Hematopoietic multipotent progenitor cell treated with erythropoietin and hydrocortisone succinate and interleukin-3 and kit ligand, for 17 days (in vitro differentiated cells): ENCODE measurements around the gene NANOS2.

Experiments
- DNase-seq: peaks from one replicate; pipeline ENCODE4 v3.0.0-alpha.2; 2015; ENCODE audit warnings: low spot score

The NANOS2 gene

GRCh38 chr19:45913874-45914830 is at the start of gene NANOS2:
NANOS2 (minus strand) TSS chr19:45914778; CDS start chr19:45914693, 85 bp downstream.
- no peak for DNase-seq

DNA sequence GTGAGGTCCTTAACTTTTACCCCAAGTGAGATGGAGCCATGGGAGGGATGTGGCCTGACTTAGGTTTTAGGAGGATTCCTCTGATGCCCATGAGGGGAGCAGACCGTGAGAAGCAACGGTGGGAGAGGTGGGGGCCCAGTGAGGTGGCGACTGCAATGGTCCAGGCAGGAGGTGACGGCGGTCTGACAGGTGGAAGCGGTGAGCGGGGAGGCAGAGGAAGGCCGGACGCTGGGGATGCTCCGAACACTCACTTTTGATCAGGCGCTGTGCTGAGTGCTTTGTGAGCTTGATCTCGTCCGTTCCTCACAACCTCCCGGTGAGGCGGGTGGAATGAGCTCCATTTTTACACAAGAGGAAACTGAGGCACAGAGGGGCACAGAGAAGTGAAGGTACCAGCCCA is 47.4 kb upstream of the NANOS2 start:
- DNase-seq: no peak

- no peak for DNase-seq
Measured at GRCh38 chr19:45960595-45961235, 46.1 kb upstream of the NANOS2 start.

DNA sequence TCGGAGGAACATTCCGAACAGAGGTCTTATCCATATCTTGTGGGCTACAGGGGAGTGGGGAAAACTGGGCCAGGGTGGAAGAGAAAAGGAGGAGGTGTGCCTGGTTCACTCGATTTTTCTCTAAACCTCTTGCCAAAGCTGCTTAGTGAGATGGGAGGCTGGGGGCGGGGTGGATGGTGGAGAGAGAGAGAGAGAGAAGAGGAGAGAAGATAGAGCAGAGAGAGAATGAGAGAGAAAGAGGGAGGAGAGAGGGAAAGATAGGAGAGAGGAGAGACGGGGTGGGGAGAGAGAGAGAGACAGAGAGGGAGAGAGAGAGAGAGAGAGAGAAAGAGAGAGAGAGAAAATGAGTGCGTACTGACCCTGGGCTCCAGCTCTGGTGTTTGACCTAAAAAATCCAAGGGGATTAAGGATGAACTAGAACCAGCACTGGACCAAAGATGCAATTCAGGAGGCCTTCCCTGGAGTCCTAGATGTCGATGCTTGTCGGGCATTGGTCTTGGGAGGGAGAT is 45.0 kb upstream of the NANOS2 start:
- no peak for DNase-seq

DNA sequence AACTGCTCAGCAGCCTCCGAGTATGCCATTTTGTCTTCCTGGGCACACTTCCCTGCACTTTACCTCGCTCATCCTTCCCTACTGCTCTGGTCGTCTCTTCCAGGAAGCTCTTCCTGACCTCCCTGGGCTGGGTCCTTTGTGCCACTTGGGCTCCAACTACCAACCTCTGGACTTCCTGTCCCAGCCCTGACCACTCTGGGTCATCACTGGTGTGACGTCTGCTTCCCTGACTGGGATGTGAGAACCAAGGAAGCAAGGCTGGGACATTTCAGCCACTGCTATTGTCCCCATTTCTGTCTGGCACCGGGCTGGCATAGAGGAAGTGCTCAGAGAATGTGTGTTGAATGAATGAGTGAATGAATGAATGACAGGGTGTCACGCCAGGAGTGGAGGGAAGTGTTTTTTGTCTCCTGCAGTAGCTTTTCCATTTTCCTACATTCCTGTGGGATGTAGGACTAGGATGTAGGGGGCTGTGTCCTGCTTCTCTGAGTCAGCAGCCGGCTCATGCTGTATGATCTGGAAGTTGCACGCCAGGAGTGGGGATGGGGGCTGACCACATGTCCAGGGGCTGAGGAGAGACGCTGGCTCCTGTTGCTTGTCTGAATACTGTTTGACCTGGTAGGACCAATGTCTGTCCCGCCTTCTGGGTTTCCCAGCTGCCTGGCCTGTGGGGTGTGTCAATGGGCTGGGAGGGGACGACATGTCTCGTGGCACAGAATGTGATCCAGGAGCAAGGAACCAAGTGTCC is 44.4 kb upstream of the NANOS2 start:
- no peak for DNase-seq

- DNase-seq: no peak
Measured at GRCh38 chr19:45958320-45958719, 43.7 kb upstream of the NANOS2 start.

DNA sequence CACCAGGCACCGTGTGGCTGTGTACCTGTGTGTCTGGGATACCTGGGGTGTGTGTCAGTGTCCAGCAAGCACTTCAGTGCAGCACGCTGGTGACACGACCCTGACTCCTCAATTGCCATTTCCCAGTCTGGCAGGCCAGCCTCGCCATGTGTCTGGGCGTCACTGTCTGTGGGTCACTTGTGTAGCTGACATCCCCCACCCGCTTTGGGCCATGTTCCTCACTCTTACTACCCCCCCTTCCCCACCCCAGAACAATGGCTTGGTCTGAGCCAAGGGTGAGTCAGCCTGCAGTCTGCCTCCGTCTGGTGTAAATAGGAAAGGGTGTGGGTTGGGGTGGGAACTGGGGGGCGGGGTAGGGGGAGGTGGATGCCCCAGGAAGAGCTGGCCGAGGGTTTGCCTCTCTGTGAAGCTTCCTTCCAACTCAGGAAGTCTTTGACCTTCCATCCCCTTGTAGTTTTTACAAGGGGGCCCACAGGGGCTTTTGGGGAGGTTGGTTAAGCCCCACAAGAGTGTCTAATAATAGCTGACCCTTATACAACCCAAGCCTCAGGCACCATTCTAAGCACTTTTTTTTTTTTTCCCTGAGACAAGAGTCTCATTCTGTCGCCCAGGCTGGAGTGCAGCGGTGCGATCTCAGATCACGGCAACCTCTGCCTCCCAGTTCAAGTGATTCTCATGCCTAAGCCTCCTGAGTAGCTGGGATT is 41.5 kb upstream of the NANOS2 start:
- no peak for DNase-seq

GRCh38 chr19:45954156-45954555 is 39.6 kb upstream of the NANOS2 start:
- DNase-seq: no peak

- no peak for DNase-seq
Measured at GRCh38 chr19:45953676-45954075, 39.1 kb upstream of the NANOS2 start.

DNA sequence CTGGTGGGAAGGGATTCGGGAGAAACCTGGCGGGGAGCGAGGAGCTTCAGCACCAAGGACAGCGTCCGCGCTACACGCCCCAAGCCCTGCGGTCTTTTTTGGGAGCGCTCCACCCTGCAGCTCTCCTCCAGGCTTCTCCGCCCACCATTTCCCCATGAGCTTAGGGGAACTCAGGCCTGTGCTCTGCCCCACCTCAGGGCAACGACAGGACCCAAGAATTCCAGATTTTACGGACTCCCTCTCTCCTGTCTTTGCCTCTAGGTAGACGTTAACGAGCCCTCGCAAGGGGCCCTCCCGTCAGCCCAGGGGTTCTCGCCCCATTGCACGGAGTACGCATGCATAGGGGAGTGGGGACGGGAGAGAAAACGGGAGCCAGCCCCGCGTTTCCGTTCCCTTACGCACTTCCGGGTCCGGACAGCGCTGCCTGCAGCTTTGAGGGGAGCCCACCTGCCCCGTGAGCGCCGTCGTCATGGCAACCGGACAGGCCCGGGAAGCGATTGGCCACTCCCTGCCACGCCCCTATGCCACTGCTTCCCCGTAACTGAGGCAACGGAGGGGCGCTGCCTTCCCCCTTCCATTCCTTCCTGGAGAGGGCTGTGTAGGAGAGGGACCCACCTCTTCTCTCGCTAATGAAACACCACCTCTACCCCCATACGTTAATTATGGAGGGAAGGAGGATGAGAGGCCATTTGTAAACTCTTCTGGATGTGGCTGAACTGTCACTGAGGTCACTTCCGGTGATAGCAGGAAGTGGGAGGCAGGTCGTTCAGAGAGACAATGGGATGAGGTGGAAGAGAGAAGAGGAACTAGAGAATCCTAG is 38.3 kb upstream of the NANOS2 start:
- DNase-seq: no peak

DNA sequence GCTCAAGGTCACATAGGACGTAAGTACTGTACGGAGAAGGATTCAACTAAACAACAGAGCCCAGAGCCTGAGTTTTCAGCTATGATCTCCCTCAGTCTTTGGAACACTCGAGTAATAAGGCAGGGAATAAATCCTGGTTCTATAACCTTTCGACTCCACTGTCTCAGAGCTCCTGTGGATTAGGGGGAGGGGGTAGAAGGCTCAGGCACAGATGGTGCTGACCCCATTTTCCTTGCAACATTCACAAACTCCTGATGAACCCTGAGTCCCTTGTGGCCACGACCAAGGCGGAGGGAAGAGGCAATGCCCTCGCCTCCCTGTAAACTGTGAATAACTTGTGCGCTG is 37.7 kb upstream of the NANOS2 start:
- no peak for DNase-seq

- no peak for DNase-seq
Measured at GRCh38 chr19:45947926-45948325, 33.3 kb upstream of the NANOS2 start.

DNA sequence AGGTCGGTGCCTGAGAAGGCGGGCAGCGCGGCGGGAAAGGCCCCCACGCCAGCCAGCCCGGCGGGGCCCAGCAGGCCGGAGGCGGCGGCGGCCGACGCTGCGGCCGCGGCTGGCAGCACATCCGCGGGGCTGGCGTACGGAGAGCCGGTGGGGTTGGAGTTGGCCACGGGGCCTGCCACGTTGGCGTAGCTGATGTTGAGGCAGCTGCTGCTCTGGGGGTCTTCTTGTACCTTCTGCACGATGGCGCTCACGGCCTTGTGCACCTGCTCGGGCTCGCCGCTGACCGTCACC is 25.9 kb upstream of the NANOS2 start:
- no peak for DNase-seq

DNA sequence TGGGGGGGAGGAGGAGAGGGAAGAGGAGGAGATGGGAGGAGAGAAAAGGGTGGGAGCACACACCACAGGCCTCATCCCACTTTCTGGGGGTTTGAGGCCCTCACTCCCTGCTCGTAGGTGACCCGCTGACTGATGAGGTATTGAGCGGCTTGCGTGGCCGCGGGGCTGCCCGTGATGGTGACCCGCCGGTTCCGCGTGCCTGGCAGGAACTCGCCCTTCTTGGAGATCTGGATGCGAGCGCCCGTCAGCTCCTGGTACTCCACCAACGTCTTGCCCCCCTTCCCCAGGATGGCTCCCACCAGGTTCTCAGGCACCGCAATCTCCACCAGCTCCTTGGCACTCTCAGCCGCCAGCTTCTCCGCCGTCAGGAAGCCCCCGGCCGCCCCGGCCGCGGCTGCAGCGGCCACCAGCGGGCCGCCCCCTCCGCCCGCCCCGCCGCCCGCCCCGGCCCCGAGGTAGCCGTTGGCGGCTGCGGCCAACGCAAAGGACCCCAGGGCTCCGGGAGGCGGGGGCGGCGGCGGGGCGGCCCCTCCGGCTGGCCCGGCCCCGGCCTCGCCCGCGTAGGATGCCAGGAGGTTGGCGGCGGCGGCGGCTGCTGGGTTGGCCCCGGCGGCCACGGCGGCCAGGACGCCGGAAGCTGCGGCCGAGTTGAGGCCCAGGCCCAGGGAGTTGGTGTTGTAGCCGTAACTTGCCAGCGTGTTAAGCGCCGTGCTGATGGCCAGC is 25.4 kb upstream of the NANOS2 start:
- no peak for DNase-seq

DNA sequence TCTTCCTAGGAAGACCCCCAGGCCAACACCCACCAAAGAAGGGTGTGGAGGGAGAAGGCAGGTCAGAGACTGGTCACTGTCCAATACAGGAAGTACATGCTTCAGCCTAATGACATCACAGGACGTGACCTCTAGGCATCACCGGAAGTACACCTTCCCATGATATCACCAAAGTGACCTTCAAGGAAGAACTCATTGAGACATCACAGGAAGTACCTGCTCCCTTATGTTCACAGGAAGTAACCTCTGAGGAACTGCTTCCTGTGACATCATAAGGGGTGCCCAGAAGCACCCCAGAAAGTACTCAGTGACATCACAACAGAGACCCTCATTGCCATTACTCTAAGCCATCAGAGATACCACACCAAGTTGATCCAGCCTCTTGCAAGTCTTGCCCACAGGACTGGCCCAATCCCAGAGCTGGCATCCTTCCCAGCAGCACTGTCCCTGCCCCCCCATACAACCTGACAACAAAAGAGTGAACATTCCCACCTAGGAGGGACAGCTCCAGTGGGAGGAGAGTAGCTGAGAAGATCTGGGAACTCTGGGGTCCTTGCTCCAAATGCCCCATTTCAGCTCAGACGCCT is 24.2 kb upstream of the NANOS2 start:
- DNase-seq: no peak

- DNase-seq: no peak
Measured at GRCh38 chr19:45935267-45935666, 20.7 kb upstream of the NANOS2 start.

DNA sequence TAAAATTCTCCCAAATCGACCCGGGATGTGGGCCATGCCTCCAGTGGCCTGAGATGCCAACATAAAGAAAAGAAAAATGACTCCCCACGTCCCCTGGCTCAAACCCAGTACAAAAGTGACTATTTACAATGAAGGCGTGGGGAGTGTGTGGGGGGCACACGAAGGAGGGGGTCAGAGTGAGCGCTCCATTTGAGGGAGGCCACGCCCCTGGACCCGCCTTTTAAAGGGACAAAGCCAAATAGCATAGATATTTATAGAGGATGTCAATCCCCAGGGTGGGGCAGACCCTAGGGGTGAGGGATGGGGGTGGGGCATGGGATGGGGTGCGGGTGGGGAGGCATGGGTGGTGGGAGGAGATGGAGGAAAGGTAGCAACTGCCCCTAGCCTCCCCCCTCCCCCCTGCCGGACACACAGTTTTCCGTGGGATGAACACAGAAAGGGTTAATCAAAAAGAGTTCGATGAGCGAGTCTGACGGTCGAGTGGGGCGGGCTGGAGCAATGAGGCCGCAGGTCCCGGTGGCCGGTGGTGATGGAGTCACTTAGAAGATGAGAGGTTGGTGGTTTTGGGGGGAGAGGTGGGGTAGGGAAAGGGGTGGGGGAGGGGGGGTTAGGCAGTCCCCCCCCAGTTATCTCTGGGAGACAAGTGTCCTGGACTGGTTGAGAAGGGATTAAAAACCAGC is 20.1 kb upstream of the NANOS2 start:
- no peak for DNase-seq

DNA sequence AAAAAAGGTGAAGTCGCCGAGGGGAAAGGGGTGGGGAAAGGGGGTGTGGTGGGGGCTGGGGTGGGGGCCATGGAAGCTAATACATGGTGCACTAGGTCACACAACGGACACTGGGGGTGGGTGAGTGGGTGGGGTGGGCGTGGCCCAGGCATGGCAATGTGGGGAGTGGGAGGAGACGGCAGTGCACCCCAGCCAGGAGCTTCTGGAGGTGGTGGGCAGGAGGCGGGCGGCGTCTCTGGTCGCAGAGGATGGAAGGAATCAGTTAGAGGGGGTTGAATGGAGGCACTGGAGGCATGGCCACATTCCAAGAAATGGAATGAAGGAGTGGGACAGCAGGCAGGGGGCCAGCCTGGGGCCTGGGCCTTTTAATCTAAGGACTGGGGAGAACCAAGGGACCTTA is 19.2 kb upstream of the NANOS2 start:
- DNase-seq: no peak

DNA sequence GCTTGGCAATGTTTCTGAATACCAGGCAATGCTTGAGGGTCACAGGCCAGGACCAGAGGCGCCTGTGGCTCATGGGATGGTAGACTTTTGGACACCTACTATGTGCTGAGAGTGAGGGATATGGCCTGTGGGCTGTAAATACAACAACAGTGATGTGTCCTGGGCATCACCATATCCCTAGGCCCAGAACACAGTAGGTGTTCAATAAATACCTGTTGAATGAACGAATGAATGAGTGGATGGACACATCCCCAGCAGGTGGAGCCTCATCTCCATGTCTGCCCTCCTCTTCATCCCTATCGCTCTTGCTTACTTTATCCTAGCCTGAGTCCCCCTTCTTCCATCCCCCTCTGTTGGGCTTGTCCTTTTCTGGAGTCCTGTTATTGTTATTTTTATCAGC is 16.5 kb upstream of the NANOS2 start:
- DNase-seq: no peak

DNA sequence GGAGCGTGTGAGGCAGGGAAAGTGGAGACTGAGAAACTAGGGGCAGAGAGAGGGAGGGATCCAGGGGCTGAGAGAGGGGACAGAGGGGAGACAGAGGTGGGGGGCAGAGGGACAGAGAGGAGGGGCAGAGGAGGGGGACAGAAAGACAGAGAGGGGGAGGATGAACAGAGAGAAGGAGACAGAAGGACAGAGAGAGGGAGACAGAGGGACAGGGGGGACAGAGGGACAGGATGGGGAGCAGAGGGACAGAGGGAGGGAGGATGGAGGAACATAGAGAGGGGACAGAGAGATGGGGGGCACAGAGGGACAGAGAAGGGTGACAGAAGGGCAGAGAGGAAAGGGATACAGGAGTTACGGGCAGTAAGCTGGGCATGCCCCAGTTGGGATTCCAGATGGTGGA is 14.7 kb upstream of the NANOS2 start:
- DNase-seq: no peak
